HFFc6 (cell line): ENCODE measurements around the gene COL8A1. TPM values are rescaled to one million over a fixed set of nuclear protein-coding genes. Genes with fewer than 3 reads are reported as not detected.

ENCODE experiments used
- DNase-seq: peaks from one replicate; pipeline ENCODE4 v3.0.0-alpha.2; 2018
- H3K27ac Mint-ChIP-seq: 2 replicates; pipeline ENCODE4 v1.8.0; 2020; ENCODE audit warnings: mild to moderate bottlenecking, mixed read lengths
- H3K27me3 Mint-ChIP-seq: 2 replicates; pipeline ENCODE4 v1.8.0; 2021; ENCODE audit warnings: mild to moderate bottlenecking, moderate library complexity, mixed read lengths; ENCODE audit not compliant: insufficient read depth
- H3K36me3 Mint-ChIP-seq: 2 replicates; pipeline ENCODE4 v1.8.0; 2021; ENCODE audit warnings: low read depth, mixed read lengths
- H3K4me1 Mint-ChIP-seq: 2 replicates; pipeline ENCODE4 v1.8.0; 2020; ENCODE audit warnings: low read depth, mixed read lengths
- H3K4me3 Mint-ChIP-seq: 2 replicates; pipeline ENCODE4 v1.8.0; 2020; ENCODE audit warnings: mild to moderate bottlenecking, moderate library complexity, mixed read lengths
- H3K9me3 Mint-ChIP-seq: 2 replicates; pipeline ENCODE4 v1.8.0; 2020; ENCODE audit warnings: mild to moderate bottlenecking, mixed read lengths
- CTCF ChIP-seq: fragments of 200-600 bp; sonication (generic); IDR thresholded peaks from 2 replicates; pipeline ENCODE4 v1.5.0; 2021; ENCODE audit warnings: antibody characterized with exemption, mild to moderate bottlenecking
- total RNA-seq, 6 experiments: library from RNA; stranded (reverse); fragmentation: NEBNext Ultra II Directional; extraction: Animal tissue kit (Norgen Biotek cat#: 25700); gene quantifications; 2 replicates in 1 of 6; 3 replicates in 5 of 6; pipeline ENCODE4 v1.2.3, GENCODE V29; 2021

The COL8A1 gene
- total RNA-seq, 6 experiments from 2014 or later = 27.3 to 88.7 (median 30.1) TPM

- no peaks in the 10 kb centered on the region; the same call in 1 of the 2 replicates for H3K27me3 Mint-ChIP-seq
- peak; percentile 50 for DNase-seq
- H3K4me3 Mint-ChIP-seq = no peak overlapping the region
- no peaks in the 10 kb centered on the region for H3K9me3 Mint-ChIP-seq
- peaks cover 4% of the 10 kb centered on the region; the same call in 1 of the 2 replicates for H3K36me3 Mint-ChIP-seq
- H3K27ac Mint-ChIP-seq = no peak overlapping the region
- TF ChIP-seq CTCF = peak; percentile 93
- peaks cover 6% of the 10 kb centered on the region; the same call in 1 of the 2 replicates for H3K4me1 Mint-ChIP-seq
These were observed 48.7 kb downstream of the COL8A1 start for GRCh38 chr3:99686955-99687612.

DNA sequence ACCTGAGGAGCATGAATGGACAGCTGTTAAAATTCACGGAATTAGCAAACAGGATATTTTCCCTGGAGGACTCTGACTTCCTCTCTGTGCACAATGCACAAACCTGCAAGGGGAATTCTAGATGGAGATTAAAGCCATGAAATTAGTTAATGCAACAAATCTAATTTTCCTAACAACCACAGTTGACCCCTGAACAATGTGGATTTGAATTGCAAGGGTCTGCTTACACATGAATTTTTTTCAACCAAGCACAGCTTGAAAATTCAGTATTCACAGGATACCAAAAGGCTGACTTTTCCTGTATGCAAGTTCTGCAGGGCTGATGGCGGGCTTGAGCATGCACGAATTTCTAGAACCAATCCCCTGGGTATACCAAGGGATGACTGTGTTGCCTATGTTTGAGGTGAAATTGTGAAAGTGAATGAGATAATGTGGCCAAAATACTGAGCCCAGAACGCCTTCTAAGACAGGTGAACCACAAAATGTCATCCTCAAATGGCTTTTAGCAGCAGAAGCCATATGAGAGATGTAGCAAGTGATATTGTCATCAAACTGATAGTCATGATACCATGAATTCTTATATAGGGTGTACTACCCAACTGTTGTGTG is 52.5 kb downstream of the COL8A1 start:
- Mint-ChIP-seq H3K9me3 (no peaks in the 10 kb centered on the region), H3K27ac (no peak overlapping the region), H3K36me3 (peaks cover 8% of the 10 kb centered on the region; the same call in 1 of the 2 replicates), H3K4me1 (peaks cover 18% of the 10 kb centered on the region), H3K27me3 (no peaks in the 10 kb centered on the region; the same call in 1 of the 2 replicates), H3K4me3 (no peak overlapping the region)
- TF ChIP-seq CTCF = no peak
- DNase-seq = no peak

- H3K36me3 Mint-ChIP-seq = peaks cover 24% of the 10 kb centered on the region
- no peak for DNase-seq
- H3K9me3 Mint-ChIP-seq = no peaks in the 10 kb centered on the region
- H3K27ac Mint-ChIP-seq = no peak overlapping the region
- no peak for TF ChIP-seq CTCF
- no peaks in the 10 kb centered on the region for H3K27me3 Mint-ChIP-seq
- H3K4me1 Mint-ChIP-seq = peaks cover 28% of the 10 kb centered on the region
- H3K4me3 Mint-ChIP-seq = no peak overlapping the region
These were observed 55.2 kb downstream of the COL8A1 start for GRCh38 chr3:99693636-99694035.

GRCh38 chr3:99696497-99696896 is 58.1 kb downstream of the COL8A1 start:
- DNase-seq = no peak
- H3K4me3 Mint-ChIP-seq = no peak overlapping the region
- H3K36me3 Mint-ChIP-seq = peaks cover 25% of the 10 kb centered on the region
- H3K4me1 Mint-ChIP-seq = peaks cover 52% of the 10 kb centered on the region
- H3K27me3 Mint-ChIP-seq = no peaks in the 10 kb centered on the region; the same call in 1 of the 2 replicates
- no peaks in the 10 kb centered on the region for H3K9me3 Mint-ChIP-seq
- no peak overlapping the region for H3K27ac Mint-ChIP-seq
- no peak for TF ChIP-seq CTCF

GRCh38 chr3:99697250-99697649 is 58.9 kb downstream of the COL8A1 start:
- H3K36me3 Mint-ChIP-seq = peaks cover 20% of the 10 kb centered on the region
- peaks cover 57% of the 10 kb centered on the region for H3K4me1 Mint-ChIP-seq
- TF ChIP-seq CTCF = no peak

More at GRCh38 chr3:99697250-99697649, 58.9 kb downstream of the COL8A1 start:
- H3K27me3 Mint-ChIP-seq = no peaks in the 10 kb centered on the region; the same call in 1 of the 2 replicates
- H3K27ac Mint-ChIP-seq = no peak overlapping the region
- no peak overlapping the region for H3K4me3 Mint-ChIP-seq
- no peak for DNase-seq
- H3K9me3 Mint-ChIP-seq = no peaks in the 10 kb centered on the region
